HTERT RPE-1 (cell line): ENCODE results near the gene RGS8.

Source experiments
- in situ Hi-C: fragments of 300-500 bp; cut with MboI; formaldehyde crosslinking; loops from 4 replicates; pipeline ENCODE4 v1.14.3; 2020; ENCODE audit warnings: low sequenced_read_pairs

Gene RGS8, protein sequence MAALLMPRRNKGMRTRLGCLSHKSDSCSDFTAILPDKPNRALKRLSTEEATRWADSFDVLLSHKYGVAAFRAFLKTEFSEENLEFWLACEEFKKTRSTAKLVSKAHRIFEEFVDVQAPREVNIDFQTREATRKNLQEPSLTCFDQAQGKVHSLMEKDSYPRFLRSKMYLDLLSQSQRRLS

DNA sequence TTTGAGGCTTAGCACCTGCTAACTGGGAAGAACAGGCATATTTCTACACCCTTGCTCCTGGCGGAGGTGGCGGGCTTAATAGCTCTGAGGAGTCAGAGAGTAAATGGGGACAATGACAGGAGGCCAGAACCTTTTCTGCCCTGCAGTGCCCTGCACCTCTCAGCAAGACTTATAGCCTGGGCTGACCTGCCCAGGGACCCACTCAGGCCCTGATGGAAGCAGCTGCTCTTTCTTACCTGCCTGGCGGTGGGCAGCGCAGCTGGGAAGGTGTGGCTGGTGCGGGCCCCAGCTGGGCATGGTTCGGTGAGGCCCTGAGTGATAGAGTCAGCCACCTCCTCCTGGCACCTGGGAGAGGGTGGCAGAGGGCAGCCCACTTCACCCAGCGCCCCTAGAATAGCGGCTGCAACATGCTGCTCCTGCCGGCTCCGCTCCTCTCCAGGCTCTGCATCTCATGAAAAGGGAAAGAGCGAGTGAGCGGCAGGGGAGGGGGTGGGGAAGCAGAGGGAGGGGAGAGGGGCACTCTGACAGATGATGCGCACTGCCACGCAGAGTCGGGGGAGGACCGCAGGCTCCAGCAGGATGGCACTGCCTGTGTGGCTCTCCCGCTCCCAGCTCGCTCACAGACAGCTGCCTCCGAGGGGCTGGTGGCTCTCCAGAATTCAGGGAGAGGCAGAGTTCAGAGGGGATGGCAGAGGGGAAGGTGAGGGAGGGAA is at the start of gene RGS8:
Gene RGS8, minus strand, starts transcription at position 472 of the 713 bp plus-strand sequence. CDS start 14,938 bp downstream, outside the sequence.
- in situ Hi-C loops = no loop called here

GRCh38 chr1:182731852-182732575 is 47.6 kb upstream of the RGS8 start:
- in situ Hi-C loops = no loop called here

DNA sequence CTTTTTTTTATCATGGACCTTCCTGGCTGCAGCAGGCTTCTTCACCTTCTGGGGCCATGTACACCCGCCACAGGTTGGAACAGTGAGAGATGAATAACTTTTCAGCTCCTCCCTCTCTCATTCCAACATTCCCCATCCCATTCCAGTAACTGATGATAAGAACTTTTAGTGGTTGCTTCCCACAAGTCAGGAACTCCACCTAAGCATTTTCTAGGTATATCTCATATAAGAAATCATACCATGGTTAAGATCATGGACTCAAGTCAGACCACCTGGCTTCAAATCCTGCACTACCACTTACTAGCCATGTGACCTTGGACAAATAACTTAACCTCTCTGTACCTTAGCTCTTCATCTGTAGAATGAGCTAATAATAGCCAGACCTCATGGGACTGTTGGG is 42.5 kb upstream of the RGS8 start:
- in situ Hi-C loops = no loop called here

GRCh38 chr1:182725259-182726255 is 41.2 kb upstream of the RGS8 start:
- in situ Hi-C loops = no loop called here

DNA sequence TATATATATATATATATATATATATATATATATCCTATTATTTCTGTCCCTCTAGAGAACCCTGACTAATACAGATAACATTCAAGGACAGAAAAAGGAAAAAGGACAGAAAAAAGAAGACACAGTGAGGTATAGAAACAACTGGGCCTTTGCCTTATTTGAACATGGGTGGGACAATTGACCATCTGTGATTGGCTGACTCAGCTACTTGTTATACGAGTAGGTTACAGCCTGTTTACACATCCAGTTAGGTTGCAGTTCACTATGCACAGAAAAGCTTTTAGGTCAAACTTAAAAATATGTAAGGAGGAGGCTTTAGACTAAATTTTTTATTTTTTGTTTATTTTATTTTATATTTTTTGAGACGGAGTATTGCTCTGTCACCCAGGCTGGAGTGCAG is 39.8 kb upstream of the RGS8 start:
- in situ Hi-C loops = no loop called here

DNA sequence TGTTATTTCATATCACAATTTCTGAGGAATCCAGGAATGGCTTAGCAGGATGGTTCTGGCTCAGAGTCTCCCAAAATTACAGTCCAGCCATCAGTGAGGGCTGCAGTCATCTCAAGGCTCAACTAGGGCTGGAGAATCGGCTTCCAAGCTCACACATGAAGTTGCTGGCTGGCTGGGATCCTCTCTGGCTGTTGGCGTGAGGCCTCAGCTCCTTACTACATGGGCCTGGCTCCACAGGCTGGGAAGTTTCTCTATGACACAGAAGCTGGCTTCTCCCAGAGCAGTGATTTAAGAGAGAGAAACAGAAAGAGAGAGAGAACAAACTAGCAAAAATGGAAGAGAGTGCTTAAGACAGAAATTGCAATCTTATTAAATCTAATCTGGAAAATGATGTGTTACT is 38.8 kb upstream of the RGS8 start:
- in situ Hi-C loops = no loop called here

GRCh38 chr1:182721525-182721924 is 37.1 kb upstream of the RGS8 start:
- in situ Hi-C loops = no loop called here

- in situ Hi-C loops = no loop called here
These were observed 36.1 kb upstream of the RGS8 start for GRCh38 chr1:182720463-182720862.

GRCh38 chr1:182719553-182719952 is 35.2 kb upstream of the RGS8 start:
- in situ Hi-C loops = no loop called here

- in situ Hi-C loops = no loop called here
These were observed 33.9 kb upstream of the RGS8 start for GRCh38 chr1:182718311-182718710.

DNA sequence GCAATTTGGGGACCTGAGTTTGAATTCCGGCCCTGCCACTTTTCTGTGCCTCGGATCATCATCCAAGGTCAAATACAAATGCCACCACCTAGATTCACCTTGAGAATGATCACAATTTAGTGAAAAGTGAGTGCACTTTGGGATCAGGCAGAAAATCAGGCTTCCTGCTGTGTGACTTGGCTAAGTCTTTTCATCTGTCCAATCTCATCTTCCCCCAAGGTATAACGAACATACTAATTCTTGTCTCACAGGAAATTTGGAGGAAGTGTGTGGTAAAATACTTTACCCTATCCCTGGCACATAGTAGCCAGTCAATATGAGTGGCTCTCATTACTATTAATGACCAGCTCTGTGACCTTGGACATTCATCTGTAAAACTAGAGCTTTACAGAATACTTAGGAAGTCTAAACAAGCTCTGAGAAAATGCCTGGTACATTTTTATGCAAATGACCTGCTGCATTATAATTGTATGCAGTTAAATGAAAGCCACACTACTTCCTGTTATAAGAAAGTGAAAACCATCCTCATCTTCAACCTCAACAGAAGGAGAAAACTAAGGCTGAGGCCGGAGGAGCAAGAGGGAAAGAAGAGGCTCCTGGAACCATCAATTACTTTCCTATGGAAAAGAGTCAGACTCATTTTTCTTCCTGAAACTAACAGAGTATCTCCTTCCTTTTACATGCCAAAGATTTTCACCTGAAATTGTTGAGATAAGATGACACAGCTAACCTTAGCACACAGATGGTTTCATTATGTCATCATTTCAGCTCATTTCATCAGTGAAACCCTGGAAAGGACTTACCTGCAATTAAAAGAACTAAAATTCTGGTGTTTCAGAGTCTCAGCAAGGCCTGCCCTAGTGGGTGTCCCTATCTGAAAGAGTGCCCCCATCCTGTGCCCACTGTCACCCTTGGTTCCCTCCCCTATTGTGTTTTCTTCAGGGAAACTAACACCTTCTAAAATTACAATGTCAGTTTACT is 32.6 kb upstream of the RGS8 start:
- in situ Hi-C loops = no loop called here

- in situ Hi-C loops = no loop called here
These were observed 31.1 kb upstream of the RGS8 start for GRCh38 chr1:182715531-182715930.

DNA sequence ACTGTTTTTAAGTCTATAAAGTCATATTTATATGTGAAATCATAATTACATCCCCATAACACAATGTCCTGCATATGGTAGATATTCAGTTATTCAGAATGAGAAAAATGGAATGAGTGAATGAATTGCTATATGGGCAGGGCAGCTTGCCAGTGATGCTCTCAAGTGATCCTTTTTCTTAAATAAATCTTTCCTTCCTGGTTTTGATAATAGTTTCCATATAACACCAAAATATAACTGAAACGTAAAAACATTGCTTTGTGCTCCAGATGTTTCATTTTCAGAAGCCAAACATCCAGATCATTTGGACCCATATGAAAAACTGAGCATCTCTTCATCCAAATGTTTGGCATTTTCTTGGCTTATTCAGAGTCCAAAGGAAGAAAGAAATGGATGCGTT is 30.2 kb upstream of the RGS8 start:
- in situ Hi-C loops = no loop called here

GRCh38 chr1:182713939-182714338 is 29.6 kb upstream of the RGS8 start:
- in situ Hi-C loops = no loop called here

- in situ Hi-C loops = no loop called here
These were observed 29.1 kb upstream of the RGS8 start for GRCh38 chr1:182713492-182713891.

GRCh38 chr1:182709855-182710254 is 25.5 kb upstream of the RGS8 start:
- in situ Hi-C loops = no loop called here

GRCh38 chr1:182709225-182709764 is 24.9 kb upstream of the RGS8 start:
- in situ Hi-C loops = no loop called here

- in situ Hi-C loops = no loop called here
These were observed 22.7 kb upstream of the RGS8 start for GRCh38 chr1:182707122-182707521.

- in situ Hi-C loops = no loop called here
These were observed 20.3 kb upstream of the RGS8 start for GRCh38 chr1:182704677-182705076.
